ENCODE data around the gene ZCCHC24.

- no peak for TF ChIP-seq CTCF (IDR thresholded peaks at IDR 0.05)
- no peak for TF ChIP-seq ZFX (IDR thresholded peaks at IDR 0.05; ENCODE audit: borderline replicate concordance)
Observed at GRCh38 chr10:79479283-79479909, 34.0 kb upstream of the ZCCHC24 start.
